ENCODE measurements around the gene PUSL1. TPM values are rescaled to one million over a fixed set of nuclear protein-coding genes. Genes with fewer than 3 reads are reported as not detected.

Gene PUSL1
- total RNA-seq, 2 experiments from 2014 or later: 31.3 to 57.1 TPM

DNA sequence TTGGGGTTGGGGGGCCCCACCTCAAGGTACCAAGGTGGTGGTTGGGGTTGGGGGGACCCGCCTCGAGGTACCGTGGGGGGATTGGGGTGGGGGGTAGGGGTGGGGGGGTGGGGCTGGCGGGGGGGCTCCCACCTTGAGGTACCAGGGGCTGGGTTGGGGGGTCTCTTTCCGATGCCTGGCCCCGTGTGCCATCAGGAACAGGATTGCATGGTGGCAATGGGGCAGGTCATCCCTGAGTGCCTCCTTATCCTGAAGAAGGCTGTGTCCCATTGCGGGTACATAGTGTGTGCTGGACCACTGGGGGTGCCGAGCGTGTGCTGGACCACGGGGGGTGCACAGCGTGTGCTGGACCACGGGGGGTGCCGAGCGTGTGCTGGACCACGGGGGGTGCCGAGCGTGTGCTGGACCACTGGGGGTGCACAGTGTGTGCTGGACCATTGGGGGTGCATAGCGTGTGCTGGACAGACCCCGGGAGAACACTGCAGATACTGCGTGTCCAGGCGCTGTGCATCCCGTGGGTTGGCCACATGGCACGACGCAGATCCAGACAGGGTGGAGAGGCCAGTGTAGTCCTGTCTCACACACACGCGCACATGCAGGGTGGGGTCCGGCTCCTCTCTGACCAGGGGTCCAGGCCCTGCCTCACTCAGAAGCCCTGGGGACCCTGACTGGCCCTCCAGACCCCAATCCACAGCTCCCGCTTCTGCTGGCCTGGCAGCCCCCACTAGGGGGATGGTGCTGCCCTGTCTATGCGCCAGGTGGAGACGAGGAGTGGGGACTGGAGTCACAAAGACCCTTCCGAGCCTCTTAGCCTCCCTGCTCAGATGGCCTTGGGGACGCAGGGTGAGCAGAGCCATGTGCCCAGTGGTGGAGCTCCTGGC lies 23.9 kb upstream of the PUSL1 start:
- no peak overlapping the region for H3K27ac ChIP-seq (ENCODE audit: low read depth, low read length, poor library complexity, severe bottlenecking)
- intact Hi-C loops (cut with micrococcal nuclease; ENCODE audit: unreplicated experiment): no loop called here
- DNase-seq (ENCODE audit: low spot score): no peak
- TF ChIP-seq EZH2phosphoT487 (IDR thresholded peaks at IDR 0.05; ENCODE audit: borderline replicate concordance, low read depth, low read length): no peak
- TF ChIP-seq, protein P1, sequence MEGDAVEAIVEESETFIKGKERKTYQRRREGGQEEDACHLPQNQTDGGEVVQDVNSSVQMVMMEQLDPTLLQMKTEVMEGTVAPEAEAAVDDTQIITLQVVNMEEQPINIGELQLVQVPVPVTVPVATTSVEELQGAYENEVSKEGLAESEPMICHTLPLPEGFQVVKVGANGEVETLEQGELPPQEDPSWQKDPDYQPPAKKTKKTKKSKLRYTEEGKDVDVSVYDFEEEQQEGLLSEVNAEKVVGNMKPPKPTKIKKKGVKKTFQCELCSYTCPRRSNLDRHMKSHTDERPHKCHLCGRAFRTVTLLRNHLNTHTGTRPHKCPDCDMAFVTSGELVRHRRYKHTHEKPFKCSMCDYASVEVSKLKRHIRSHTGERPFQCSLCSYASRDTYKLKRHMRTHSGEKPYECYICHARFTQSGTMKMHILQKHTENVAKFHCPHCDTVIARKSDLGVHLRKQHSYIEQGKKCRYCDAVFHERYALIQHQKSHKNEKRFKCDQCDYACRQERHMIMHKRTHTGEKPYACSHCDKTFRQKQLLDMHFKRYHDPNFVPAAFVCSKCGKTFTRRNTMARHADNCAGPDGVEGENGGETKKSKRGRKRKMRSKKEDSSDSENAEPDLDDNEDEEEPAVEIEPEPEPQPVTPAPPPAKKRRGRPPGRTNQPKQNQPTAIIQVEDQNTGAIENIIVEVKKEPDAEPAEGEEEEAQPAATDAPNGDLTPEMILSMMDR (conservative IDR thresholded peaks at IDR 0.05; ENCODE audit: low read length): no peak
- H3K36me3 ChIP-seq (ENCODE audit: insufficient read depth, low read length): no peaks in the 10 kb centered on the region
- no peak overlapping the region for H3K4me2 ChIP-seq (ENCODE audit: low read length)
- H4K20me1 ChIP-seq (ENCODE audit: insufficient read depth, low read length): no peaks in the 10 kb centered on the region
- ChIA-PET POLR2A (no interaction called here), CTCF (ENCODE audit: unreplicated experiment) (no interaction called here)
- no peaks in the 10 kb centered on the region for H3K79me2 ChIP-seq (ENCODE audit: insufficient read depth, low read depth, low read length)
- no peaks in the 10 kb centered on the region for H3K4me1 ChIP-seq (ENCODE audit: insufficient read depth, low read length, poor library complexity, severe bottlenecking)
- no peak overlapping the region for H2AFZ ChIP-seq (ENCODE audit: low read length)
- no TSS peak for BruUV-seq (replicated peaks)
- H3K9me2 ChIP-seq (ENCODE audit: insufficient read depth, low read length): no peaks in the 10 kb centered on the region
- no peaks in the 10 kb centered on the region for H3K9me3 ChIP-seq (ENCODE audit: low read length)
- no peak overlapping the region for H3K4me3 ChIP-seq (ENCODE audit: low read depth, low read length, poor library complexity, severe bottlenecking)

DNA sequence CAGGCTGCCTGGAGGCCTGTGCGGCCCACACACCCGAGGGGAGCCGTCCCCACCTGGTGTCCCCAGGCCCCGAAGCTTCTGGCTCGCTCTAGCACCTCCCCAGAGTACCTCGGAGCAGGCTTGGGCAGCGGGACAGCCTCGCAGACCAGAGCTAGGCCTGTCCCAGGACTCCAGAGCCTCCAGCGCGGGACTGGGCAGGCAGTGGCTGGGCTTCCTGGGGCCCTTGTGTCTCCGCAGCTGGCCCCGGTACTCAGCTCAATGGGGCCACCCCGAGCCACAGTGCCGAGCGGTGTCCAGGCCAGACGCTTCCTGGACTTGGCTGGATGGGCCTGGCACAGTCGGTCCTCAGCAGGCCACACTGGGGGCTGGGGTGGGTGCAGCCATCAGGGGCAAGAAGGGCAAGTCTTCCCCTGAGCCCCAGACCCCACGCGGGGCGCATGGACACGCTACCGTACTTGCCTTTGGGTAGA lies 23.3 kb upstream of the PUSL1 start:
- intact Hi-C loops (cut with micrococcal nuclease; ENCODE audit: unreplicated experiment): no loop called here
- Histone ChIP-seq H3K4me3 (ENCODE audit: low read depth, low read length, poor library complexity, severe bottlenecking) (no peak overlapping the region), H3K79me2 (ENCODE audit: insufficient read depth, low read depth, low read length) (no peaks in the 10 kb centered on the region), H2AFZ (ENCODE audit: low read length) (no peak overlapping the region), H3K9me2 (ENCODE audit: insufficient read depth, low read length) (no peaks in the 10 kb centered on the region), H3K9me3 (ENCODE audit: low read length) (no peaks in the 10 kb centered on the region), H4K20me1 (ENCODE audit: insufficient read depth, low read length) (no peaks in the 10 kb centered on the region), H3K4me2 (ENCODE audit: low read length) (no peak overlapping the region), H3K4me1 (ENCODE audit: insufficient read depth, low read length, poor library complexity, severe bottlenecking) (no peaks in the 10 kb centered on the region), H3K27ac (ENCODE audit: low read depth, low read length, poor library complexity, severe bottlenecking) (no peak overlapping the region), H3K36me3 (ENCODE audit: insufficient read depth, low read length) (no peaks in the 10 kb centered on the region)
- BruUV-seq (replicated peaks): no TSS peak
- no peak for TF ChIP-seq EZH2phosphoT487 (IDR thresholded peaks at IDR 0.05; ENCODE audit: borderline replicate concordance, low read depth, low read length)
- TF ChIP-seq, protein P1 (conservative IDR thresholded peaks at IDR 0.05; ENCODE audit: low read length): no peak
- ChIA-PET CTCF (ENCODE audit: unreplicated experiment) (no interaction called here), POLR2A (no interaction called here)
- DNase-seq (ENCODE audit: low spot score): no peak
